Osteocyte (in vitro differentiated cells): ENCODE results near the gene ABCA13. TPM values are rescaled to one million over a fixed set of nuclear protein-coding genes. Genes with fewer than 3 reads are reported as not detected.

Experiments
- DNase-seq: peaks from one replicate; pipeline ENCODE4 v3.0.0; 2021; ENCODE audit warnings: mixed read lengths; ENCODE audit not compliant: unreplicated experiment; ENCODE audit errors: extremely low spot score
- H3K27ac Mint-ChIP-seq: one replicate; pipeline ENCODE4 v1.8.0; 2021; ENCODE audit warnings: mild to moderate bottlenecking, mixed read lengths; ENCODE audit not compliant: unreplicated experiment
- H3K27me3 Mint-ChIP-seq: one replicate; pipeline ENCODE4 v1.8.0; 2021; ENCODE audit warnings: mixed read lengths; ENCODE audit not compliant: unreplicated experiment
- H3K36me3 Mint-ChIP-seq: one replicate; pipeline ENCODE4 v1.8.0; 2021; ENCODE audit warnings: mixed read lengths; ENCODE audit not compliant: unreplicated experiment
- H3K4me1 Mint-ChIP-seq: one replicate; pipeline ENCODE4 v1.8.0; 2021; ENCODE audit warnings: mixed read lengths; ENCODE audit not compliant: unreplicated experiment
- H3K4me3 Mint-ChIP-seq: one replicate; pipeline ENCODE4 v1.8.0; 2021; ENCODE audit warnings: mild to moderate bottlenecking, moderate library complexity, mixed read lengths; ENCODE audit not compliant: unreplicated experiment
- H3K9me3 Mint-ChIP-seq: one replicate; pipeline ENCODE4 v1.8.0; 2021; ENCODE audit warnings: mixed read lengths; ENCODE audit not compliant: unreplicated experiment
- total RNA-seq: library from RNA; stranded (reverse); gene quantifications from 2 replicates; pipeline ENCODE4 v1.2.1, GENCODE V29; 2021
- TF ChIP-seq, protein P1 (sequence below): fragments of 200-600 bp; sonication (generic); IDR thresholded peaks from 2 replicates; pipeline ENCODE4 v1.5.0; 2021; ENCODE audit warnings: antibody characterized with exemption, mild to moderate bottlenecking, moderate library complexity

ABCA13 gene
- total RNA-seq, 1 donor from 2014 or later, result 1.1 TPM

DNA sequence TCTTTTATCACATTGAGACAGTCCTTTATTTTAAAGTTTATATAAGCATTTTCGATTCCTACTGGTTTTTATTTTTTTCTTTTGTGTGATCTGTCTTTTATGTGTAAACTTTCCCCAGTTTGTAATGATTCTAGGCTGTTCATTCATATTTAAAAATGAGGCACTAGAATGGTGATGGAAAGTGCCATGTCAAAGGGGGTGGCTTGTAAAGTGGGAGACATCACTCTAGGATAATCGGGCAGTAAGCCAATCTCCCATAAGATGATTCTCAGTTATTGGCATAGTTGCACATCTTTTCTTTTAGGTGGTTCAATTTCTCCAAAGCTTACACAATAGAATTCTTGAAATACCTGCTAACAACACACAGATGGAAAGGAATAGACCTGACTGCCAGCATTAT, 90.4 kb downstream of the ABCA13 start:
- no peak overlapping the region for H3K4me3 Mint-ChIP-seq
- H3K9me3 Mint-ChIP-seq, result peaks cover 7% of the 10 kb centered on the region
- H3K27me3 Mint-ChIP-seq, result peaks cover 21% of the 10 kb centered on the region
- DNase-seq, result no peak
- H3K4me1 Mint-ChIP-seq, result no peaks in the 10 kb centered on the region
- no peaks in the 10 kb centered on the region for H3K36me3 Mint-ChIP-seq
- no peak overlapping the region for H3K27ac Mint-ChIP-seq
- TF ChIP-seq, protein P1, sequence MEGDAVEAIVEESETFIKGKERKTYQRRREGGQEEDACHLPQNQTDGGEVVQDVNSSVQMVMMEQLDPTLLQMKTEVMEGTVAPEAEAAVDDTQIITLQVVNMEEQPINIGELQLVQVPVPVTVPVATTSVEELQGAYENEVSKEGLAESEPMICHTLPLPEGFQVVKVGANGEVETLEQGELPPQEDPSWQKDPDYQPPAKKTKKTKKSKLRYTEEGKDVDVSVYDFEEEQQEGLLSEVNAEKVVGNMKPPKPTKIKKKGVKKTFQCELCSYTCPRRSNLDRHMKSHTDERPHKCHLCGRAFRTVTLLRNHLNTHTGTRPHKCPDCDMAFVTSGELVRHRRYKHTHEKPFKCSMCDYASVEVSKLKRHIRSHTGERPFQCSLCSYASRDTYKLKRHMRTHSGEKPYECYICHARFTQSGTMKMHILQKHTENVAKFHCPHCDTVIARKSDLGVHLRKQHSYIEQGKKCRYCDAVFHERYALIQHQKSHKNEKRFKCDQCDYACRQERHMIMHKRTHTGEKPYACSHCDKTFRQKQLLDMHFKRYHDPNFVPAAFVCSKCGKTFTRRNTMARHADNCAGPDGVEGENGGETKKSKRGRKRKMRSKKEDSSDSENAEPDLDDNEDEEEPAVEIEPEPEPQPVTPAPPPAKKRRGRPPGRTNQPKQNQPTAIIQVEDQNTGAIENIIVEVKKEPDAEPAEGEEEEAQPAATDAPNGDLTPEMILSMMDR, result no peak

- TF ChIP-seq, protein P1, result no peak
- Mint-ChIP-seq H3K9me3 (peaks cover 3% of the 10 kb centered on the region), H3K27me3 (peaks cover 14% of the 10 kb centered on the region), H3K4me1 (no peaks in the 10 kb centered on the region), H3K27ac (no peak overlapping the region), H3K36me3 (no peaks in the 10 kb centered on the region), H3K4me3 (no peak overlapping the region)
- no peak for DNase-seq
Measured at GRCh38 chr7:48262606-48263310, 91.5 kb downstream of the ABCA13 start.

GRCh38 chr7:48263311-48263650, 92.0 kb downstream of the ABCA13 start:
- Mint-ChIP-seq H3K27ac (no peak overlapping the region), H3K4me1 (no peaks in the 10 kb centered on the region), H3K27me3 (peaks cover 14% of the 10 kb centered on the region), H3K36me3 (no peaks in the 10 kb centered on the region), H3K4me3 (no peak overlapping the region), H3K9me3 (peaks cover 3% of the 10 kb centered on the region)
- TF ChIP-seq, protein P1, result no peak
- DNase-seq, result no peak

DNA sequence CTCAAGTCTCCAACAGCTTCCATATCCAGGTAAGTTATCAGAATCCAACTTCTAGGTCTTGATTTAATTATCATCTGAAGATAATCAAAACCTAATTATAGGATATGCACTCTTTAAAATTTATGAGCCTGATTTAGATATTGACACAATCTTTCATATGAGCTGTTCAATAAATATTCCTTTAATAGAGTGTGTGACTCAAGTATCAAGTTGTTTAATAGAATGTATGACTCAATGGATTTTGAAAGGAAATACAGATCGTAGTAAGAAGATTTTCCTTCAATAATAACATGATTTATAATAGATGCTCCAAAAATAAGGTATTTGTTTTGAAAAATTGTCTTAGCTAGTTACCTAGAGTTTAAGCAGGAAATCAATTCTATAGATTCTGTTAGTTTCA, 97.8 kb downstream of the ABCA13 start:
- Mint-ChIP-seq H3K36me3 (no peaks in the 10 kb centered on the region), H3K4me3 (no peak overlapping the region), H3K4me1 (peaks cover 6% of the 10 kb centered on the region), H3K27me3 (peaks cover 3% of the 10 kb centered on the region), H3K27ac (no peak overlapping the region), H3K9me3 (no peaks in the 10 kb centered on the region)
- TF ChIP-seq, protein P1, result no peak
- DNase-seq, result no peak

DNA sequence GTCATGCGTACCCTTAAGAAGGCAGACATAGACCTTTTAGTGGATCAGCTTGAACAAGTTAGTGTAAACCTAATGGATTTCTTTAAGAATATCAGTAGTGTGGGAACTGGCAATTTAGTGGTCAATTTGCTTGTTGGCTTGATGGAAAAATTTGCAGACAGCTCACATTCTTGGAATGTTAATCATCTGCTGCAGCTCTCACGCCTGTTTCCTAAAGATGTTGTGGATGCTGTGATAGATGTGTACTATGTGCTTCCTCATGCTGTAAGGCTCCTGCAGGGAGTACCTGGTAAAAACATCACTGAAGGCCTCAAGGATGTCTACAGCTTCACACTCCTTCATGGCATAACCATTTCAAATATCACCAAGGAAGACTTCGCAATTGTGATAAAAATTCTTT, 103.4 kb downstream of the ABCA13 start:
- H3K4me3 Mint-ChIP-seq, result no peak overlapping the region

More for the DNA sequence above, 103.4 kb downstream of the ABCA13 start:
- TF ChIP-seq, protein P1, result no peak
- Mint-ChIP-seq H3K27me3 (no peaks in the 10 kb centered on the region), H3K36me3 (no peaks in the 10 kb centered on the region), H3K9me3 (no peaks in the 10 kb centered on the region), H3K4me1 (peaks cover 22% of the 10 kb centered on the region), H3K27ac (no peak overlapping the region)
- DNase-seq, result no peak
